Kasumi-1 (cell line): ENCODE measurements around the gene GRM1.
"Not testable (repeated sequence)": the region's sequence is repeated elsewhere in the genome, so short reads cannot be mapped to it uniquely, and the experiment has no call there.

Experiments
- DNase-seq, 2 experiments: peaks; one replicate each; lab custom pipeline; 2025; lab: John Stamatoyannopoulos, UW

Gene GRM1

DNA sequence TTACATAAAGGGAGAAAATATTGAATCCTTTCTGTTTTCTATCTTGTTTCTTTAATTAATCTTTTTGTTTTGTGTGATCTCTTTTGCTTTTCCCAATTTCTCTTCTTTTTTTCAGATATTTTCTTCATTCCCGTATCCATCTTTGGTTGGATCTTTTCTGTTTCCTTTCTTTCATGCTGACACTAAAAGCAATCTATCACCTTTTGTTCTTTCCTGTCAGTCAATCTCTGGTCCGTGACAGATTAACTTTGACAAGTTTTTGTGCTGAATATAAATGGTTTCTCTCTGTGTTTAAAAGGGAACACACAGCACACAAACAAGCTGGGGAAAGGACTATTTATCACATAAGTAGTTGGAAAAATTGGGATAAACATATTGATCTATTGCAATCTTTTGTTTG, 162.8 kb downstream of the GRM1 start:
- DNase-seq: no peak

DNA sequence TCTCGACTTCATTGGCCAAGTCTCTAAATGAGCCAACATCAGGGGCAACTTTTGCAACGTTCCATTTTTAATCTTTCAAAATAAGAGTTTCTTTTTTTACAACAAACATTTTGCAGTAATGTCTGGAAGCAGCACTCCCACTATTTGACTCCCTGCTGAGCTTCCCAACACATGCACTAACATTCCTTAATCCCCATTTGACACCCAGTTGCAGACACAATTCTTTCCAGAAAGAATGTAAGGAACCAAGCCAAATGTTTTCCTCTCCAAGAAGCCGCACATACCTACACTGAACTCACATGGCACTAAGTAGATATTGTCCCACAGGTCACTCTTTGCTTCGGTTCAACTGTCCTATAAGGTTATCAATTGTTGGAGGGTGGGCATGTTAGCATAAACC, 165.6 kb downstream of the GRM1 start:
- no peak for DNase-seq

DNA sequence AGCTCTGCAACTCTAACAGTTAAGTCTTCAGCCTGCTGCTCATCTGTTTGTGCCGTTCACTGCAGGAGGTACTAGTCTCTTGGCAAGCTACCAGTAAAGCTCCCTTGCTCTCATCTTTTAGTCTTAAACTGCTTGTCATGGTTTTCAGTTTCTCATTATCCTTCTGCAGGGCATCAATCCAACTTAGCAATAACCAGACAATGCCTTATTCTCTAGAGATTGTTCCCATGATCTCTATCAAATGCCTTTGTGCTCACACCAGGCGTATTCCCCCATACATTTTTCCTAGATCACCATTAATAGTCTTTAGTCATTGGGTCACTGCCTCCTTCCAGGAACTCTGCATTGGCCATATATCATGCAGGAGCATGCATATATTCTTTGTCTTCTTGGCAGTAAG, 171.3 kb downstream of the GRM1 start:
- DNase-seq: no peak

DNA sequence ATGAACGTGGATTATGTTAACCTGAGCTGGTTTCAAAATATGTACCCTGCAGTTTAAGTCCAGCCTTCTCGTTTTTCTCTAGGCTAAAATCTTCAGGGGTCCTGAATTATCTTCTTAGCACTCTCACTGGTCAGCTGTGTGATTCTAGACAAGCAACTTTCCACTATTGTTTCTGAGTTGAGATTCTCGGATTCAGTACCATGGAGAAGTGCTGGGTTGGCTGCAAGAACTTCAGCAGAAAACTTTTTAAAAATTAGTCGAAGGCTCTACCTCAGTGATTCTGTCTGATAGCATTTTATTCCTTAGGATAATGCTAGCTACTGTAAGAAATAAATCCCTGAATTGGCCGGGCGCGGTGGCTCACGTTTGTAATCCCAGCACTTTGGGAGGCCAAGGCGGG, 173.7 kb downstream of the GRM1 start:
- DNase-seq: no peak

DNA sequence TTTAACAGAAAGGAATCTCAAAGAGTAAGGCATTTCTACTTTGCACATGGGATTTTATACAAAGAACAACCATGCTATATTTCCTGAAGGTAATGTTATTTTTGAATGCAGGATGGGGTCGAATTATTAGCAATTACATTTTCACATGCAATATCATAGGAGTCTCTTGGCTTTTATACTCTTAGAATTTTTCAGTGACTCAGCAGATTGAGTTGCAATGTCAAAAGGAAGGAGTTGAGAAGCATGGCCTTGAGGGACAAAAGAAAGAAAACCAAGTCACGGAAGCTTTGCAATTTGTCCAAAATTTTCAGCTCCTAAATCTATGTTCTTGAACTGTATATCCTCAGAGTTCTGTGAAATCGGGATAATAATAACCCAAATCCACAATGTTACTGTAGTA, 181.1 kb downstream of the GRM1 start:
- no peak for DNase-seq

DNA sequence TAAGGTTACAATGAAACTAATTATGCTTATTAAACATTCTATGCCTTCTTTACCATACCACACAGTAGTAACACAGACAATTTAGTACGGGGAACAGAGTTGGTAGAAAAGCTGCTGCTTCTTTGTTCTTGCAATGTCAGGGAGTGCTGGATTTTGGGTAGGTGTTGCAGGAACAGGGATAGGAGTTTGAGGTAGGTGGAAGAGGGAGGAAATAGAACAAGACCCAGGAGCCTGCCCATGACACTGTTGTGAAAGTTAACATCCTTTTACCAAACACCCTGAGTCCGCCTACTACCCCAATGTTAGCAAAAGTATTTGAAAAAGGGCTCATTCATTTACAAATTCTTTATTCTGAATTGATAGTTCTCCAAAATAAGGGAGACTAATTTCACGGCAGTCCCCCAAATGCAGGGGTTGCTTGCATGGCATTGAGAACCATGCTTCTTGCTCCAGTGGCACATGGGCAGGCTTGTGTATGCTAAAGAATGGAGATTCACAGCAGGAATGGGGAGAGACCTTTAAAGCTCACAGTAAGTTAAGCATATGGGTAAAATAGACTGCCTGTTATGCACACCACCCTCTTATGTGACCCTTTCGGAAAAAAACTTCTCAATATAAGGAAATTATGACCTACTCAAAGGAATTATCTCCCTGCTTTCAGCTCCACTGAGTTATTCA, 181.7 kb downstream of the GRM1 start:
- DNase-seq: no peak

DNA sequence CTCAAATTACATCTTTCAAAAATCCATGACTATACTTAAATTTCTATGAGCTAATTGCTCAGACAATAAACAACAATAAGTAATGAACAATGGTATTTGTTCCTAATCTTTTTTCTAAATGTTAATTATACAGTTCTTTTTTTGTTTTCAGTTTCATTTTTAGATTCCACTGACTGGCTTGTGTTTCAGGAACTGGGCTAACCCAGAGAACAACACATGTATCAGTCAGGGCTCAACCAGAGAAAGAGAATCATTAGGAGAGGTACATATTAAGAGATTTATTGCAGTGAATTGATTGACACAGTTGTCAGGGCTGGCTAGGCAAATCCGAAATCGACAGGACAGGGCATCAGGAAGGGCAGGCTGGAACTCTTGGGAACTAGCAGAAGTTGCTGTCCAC, 182.8 kb downstream of the GRM1 start:
- DNase-seq: no peak

DNA sequence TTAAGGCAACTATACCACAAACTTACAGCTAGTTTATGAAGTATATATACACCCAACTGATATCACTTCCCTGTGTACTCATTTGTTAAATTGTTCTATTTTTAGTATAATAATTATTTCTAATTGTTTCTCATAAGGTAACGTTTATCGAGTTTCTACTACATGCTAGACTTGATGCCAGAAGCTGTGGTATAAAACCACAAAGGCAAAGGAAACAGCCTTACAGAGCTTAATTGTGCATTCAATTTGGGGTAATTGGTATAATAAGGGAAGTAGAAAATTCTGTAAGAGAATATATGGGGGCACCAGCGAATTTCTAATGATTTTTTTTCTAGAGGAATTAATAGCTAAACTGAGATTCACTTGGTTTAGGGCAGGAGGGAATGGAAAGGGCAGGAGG, 183.9 kb downstream of the GRM1 start:
- no peak for DNase-seq

DNA sequence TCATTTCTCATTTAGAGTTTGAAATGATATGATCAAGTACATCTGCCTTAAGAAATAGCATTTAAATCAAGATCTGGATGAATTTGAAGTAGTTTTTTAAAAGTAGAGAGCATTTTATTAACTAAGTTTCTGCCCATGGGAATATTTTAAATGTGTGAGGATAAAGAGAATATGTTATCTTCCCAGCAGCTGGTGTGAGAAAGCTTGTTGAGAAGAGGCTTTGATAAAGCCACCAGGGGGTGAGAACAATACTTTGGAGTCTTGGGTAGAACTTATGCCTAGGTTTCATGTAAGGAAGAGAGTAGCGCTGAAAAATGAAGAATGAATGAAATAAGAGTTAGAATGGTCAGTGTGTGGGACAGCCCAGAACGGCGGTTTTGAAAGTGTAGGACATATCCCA, 190.2 kb downstream of the GRM1 start:
- DNase-seq: no peak

DNA sequence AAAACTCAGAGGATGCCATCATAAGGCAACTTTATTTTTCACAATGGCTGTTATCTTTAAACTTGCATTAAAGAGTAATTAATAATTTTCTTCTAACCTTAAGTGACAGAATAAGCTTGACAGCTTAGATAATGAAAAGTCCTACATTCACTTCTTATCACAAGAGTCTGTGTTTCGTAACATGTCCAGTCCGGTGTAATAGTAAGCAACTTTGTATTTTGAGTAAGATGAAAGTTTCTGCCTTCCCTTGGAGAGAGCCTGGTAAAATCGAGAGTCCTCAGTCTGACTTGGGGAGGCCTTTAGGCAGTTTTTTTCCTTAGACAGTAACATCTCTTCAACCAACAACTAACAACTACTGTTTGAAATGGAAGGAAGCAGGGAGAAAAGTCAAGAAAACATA, 195.6 kb downstream of the GRM1 start:
- DNase-seq: no peak

DNA sequence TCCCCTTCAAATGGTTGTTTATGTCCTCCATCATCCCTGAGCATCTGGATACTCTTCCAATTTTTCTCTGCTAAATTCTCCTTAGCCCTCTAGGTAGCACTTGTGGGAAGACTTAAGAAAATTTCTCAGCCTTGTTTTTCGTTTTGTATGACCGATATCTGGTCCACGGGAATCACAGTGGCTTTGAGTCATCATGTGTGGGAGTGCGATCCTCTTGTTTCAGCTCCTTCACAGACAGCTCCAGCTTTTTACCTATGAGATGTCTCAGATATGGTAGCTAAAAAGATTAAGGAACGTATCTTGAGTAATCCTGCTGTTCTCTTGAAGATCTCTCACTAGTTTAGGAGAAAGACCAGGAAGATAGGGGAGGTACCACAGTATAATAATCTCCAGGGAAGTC, 196.1 kb downstream of the GRM1 start:
- DNase-seq: no peak

DNA sequence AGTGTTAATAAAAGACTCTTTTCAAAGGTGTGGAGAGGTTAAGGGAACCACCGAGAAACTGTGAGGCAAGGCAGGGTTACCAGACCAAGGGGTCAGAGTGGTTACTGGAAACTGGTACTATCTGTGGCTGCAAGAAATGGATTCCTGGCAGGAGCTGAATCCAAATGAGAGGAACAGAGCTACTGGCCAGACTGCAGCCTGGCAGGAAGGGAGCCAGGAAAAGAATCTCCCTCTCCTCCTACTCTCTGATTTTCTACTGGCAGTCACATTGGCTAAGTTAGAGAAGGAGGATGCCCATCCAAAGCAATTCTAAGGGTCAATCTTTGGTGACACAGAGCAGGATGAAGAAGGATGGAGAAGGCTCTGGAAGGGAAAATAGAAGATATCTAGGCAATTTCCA, 211.5 kb downstream of the GRM1 start:
- no peak for DNase-seq

DNA sequence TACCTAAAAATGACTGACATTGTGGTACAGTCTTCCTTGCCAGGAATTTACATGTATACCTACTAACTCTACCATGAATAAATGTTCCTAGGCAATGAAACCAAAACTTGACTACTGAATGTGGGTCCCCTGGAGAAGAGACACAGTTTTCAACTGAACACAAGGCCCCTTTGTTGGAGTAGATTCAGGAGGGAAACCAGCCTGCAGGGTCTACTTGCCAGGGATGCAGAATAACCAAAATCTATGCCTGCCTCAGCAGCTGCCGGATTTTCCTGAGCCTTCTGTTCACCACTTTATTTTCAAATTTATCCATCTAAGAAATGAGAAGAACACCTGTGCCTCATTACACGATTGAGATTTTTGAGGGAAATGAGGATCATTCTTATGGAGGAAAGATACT, 211.9 kb downstream of the GRM1 start:
- DNase-seq: no peak

DNA sequence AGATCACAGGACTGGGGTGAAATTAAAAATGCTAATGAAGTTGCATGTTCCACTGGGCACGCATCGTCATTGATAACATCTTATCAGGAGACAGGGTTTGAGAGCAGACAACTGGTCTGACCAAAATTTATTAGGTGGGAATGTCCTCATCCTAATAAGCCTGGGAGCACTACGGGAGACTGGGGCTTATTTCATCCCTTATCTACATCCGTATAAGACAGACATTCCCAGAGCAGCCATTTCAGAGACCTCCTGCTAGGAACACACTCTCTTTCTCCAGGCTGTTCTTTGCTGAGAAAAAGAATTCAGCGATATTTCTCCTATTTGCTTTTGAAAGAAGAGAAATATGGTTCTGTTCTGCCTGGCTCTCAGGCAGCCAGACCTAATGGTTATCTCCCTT, 214.8 kb downstream of the GRM1 start:
- not testable (repeated sequence) for DNase-seq

DNA sequence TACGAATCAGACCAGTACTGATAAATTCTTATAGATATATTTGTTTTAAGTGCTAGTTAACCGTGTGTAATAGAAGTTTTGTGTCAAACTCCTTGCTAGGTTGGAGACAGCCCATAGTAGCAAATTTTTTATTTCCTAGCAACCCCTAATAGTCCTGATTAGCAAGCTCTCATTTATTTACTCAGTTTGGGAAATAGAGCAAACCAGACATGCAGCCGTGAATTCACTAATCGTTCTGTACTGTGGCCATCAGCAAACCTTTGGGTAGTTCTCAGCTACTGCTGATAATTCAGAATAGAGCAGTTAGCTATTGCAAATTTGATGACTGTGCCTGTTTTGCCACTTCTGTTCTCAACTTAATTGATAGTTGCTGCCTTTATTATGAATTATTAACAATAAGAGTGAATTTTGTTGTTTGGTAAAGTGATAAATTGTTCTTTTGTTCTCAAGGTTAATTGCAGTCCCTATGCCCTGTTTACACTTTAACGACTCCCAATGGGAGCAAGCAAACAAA, 215.8 kb downstream of the GRM1 start:
- no peak for DNase-seq

DNA sequence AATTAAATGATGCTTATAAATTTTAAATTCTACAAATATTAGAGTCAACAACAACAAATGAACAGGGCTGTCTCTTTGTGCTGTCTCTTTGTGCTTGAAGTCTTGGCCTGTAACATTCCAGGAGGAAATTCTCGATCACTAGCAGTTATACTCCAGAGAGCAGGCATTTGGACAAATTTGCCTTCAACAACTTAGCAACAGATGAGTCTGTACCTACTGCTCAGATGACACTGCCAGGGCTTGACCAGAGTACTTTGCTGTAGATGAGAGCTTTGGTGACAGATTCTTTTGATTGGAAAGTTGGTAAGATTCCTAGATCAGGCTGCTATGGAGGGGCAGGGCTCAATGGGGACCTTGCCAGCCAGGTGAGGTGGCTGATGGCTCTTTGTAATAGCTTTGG, 217.2 kb downstream of the GRM1 start:
- DNase-seq: no peak

DNA sequence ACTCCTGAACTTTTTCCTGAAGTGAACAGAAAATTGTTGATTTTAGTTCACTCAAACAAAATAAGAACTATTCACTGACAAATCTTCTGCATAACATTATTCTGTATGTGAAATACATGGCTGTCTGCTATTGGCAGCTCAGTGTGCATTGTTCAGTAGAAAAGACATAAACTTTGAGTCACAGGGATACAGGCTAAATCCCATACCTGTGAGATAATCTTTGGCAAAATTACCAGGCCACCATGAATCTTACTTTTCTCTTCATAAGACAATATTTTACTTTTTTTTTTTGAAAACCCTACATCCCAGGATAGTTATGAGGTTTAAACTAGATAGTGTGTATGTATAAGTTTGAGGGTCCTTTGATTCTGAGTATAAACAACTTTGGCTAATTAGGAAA, 224.8 kb downstream of the GRM1 start:
- DNase-seq: no peak

DNA sequence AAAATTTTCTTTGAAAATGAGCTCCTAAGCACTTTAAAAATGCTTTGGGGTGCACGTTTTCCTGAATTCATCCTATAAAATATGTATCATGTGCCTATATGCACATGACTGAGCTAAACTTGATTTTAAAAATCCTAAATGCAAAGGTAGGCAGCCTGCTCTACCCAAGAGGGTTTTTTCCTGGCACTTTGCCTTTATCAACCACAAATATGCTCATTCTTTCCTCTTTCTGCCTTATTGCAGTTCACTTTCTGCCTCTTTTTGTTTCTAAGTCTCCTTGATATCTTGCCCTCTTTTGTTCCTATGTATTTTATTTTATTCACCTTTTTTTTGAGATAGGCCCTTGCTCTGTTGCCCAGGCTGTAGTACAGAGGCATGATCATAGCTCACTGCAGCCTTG, 229.3 kb downstream of the GRM1 start:
- DNase-seq: no peak

DNA sequence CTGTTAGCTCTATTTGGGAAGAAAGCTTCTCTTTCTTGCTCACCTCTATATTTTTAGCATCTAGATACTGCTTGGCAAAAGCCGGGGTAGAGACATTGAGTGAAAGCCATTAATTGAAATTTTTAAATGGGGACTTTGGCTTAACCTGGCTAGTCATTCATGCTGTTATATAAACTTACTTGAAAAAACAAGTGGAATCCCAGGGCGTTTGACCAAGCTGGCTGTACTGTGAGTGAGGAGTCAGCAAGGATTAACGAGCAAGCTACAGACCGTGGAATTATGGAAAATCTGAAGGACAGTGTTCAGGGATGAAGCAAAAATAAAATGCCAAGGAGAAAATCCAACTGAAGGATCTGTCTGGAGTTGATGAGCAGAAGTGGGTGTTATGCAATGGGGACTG, 232.0 kb downstream of the GRM1 start:
- DNase-seq: no peak

DNA sequence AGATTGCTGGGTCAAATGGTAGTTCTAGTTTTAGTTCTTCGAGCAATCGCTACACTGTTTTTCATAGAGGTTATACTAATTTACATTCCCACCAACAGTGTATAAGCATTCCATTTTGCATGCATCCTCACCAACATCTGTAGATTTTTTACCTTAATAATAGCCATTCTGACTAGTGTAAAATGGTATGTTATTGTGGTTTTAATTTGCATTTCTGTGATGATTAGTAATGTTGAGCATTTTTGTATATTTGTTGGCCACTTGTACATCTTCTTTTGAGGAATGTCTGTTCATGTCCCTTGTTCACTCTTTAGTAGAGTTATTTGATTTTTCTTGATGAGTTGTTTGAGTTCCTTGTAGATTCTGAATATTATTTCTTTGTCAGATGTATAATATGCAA, 236.2 kb downstream of the GRM1 start:
- DNase-seq: no peak

DNA sequence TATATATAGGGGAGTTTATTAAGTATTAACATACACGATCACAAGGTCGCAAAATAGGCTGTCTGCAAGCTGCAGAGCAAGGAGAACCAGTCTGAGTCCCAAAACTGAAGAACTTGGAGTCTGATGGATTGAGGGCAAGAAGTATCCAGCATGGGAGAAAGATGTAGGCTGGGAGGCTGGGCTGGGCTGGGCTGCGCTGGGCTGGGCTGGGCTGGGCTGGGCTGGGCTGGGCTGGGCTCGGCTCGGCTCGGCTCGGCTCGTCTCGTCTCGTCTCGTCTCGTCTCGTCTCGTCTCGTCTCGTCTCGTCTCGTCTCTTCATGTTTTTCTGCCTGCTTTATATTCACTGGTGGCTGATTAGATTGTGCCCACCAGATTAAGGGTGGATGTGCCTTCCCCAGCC, 238.6 kb downstream of the GRM1 start:
- DNase-seq: no peak

DNA sequence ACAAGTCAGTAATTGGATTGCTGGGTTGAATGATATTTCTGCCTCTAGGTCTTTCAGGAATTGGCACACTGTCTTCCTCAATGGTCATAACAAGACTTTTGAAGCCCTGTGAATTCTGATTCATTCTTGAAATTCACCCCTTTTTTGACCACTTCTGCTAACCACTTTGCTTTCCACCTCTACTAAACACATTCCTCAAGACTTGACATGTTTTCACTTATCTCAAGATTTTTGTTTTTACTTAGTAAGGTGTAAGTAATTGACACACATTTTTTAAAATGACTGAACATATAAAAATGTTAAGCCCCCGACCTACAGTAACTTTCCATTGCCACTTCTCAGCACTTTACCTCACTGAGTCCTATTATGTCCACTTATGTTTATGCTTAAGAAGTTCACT, 239.1 kb downstream of the GRM1 start:
- DNase-seq: no peak

DNA sequence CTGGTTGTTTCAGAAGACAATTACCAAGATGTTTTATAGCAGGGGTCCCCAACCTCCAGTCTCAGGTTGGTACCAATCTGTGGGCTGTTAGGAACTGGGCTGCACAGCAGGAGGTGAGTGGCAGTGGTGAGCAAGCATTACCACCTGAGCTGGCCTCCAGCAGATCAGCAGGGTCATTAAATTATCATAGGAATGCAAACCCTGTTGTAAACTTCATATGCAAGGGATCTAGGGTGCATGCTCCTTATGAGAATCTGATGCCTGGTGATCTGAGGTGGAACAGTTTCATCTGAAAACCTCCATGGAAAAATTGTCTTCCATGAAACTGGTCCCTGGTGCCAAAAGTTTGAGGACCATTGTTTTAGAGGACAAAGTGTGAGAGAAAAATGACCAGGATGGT, 240.6 kb downstream of the GRM1 start:
- DNase-seq: no peak

DNA sequence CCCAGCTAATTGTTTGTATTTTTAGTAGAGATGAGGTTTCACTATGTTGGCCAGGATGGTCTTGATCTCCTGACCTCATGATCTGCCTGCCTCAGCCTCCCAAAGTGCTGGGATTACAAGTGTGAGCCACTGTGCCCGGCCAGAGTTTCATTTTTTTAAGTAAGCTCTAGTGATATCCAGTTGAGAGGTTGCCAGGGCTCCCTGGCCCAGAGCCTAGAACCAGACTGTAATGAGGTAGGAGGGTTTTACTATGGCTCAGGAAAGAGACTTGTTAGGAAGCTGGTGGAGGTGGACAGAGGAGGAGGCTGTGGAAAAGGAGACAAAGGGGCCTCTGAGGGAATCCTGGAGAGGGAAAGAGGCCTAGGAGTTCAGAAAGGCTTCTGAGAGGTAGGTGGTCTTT, 242.3 kb downstream of the GRM1 start:
- not testable (repeated sequence) for DNase-seq

DNA sequence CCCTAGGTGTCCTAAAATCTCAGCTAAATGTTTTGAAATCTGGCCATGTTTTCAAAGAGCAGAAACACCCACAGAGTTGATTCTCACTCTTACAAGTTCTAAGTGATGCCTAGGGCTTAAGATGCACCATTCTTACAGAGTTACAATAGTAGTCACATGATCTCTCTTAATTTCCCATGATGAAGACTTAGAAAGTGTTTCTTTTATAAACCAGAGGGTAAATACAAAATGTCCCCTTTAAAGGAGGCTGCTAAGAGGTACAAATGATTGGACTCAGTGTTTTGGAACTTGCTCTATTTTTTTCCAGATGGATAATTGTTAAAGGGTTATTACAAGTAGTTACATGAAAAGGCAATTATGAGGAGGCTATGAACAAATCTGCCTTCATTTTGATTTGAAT, 244.6 kb downstream of the GRM1 start:
- DNase-seq: no peak
